CD4-positive, alpha-beta T cell treated with Interleukin-2 at 100 ng/mL for 4 hours (primary cell): ENCODE data around the gene RBP2.

Experiments
- DNase-seq: peaks from one replicate; pipeline ENCODE4 v3.0.0-alpha.2; 2020; ENCODE audit warnings: low spot score

The RBP2 gene

DNA sequence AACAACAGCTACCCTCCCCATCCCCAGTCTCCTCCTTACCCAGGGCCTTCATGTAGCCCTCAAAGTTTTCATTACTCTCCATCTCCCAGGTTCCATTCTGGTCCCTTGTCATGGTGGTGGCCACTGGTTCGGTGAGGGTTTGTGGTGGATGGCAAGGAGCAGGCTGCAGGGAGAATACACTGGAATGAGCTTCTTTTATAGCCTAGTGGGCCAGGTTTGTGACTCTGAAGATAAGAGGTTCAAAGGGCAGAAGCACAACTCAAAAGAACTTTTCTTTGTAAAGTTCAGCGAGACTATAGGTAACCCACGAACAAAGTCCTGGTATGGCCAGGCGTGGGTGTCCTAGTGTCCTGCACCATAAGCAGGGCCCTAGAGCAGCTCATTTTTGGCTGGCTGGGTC, at the start of gene RBP2:
Gene RBP2, minus strand, starts transcription at position 169 of the 400 bp plus-strand sequence. Its CDS starts 57 bp downstream, at position 112.
- DNase-seq, result no peak

DNA sequence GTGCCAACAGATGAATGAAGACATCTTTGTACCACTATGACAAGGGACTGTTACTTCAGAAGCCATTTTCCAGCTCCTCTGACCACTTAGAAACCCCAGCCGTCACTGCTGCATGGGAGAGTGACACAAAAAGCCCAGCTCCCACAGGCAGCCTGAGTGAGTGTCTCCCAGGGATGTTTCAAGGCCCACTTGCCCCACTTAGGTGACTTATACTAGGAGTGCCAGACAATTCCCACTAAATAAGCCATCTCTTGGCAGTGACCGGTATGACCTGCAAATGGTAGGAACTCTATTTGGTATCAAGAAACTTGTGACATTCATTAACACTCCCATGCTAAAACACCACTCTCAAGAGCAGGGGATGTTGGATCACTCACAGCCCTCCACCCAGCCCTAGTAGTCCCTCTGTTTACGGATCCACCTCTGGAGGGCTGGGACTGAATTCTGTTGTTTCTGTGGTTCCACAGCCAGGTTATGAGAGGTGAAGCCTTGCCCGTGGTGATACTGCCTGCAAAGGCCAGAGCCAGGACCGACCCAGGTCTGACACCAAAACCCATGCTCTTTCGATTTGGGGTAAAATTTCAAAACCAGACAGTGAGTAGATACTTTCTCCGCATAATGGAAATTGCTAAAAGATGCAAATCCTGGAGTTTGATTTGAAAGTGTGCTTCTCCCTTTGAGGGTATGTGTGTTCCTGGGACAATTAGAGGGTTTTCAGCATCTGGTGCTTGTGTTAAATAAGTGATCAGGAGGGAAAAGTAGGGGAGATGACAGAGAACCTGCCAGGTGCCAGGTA, 48.7 kb upstream of the RBP2 start:
- no peak for DNase-seq

DNA sequence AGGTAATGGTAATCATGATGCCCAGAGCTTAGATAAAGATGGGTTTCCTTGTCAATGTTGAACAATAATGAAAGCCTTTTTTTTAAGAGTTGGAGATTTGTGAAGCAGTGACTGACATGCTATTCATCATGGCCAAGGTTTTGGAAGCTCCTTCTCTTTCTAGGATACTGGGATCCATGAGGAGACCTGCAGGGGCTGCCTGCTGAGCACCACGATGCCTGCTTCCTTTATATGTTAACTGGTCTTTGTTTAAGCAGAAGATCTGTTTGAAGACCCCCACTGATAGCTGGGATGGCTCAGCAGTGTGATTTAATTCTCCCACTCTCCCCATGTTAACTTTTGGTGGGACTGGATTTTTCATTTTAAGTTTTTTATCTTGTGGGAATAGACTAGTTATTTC, 47.4 kb upstream of the RBP2 start:
- no peak for DNase-seq

DNA sequence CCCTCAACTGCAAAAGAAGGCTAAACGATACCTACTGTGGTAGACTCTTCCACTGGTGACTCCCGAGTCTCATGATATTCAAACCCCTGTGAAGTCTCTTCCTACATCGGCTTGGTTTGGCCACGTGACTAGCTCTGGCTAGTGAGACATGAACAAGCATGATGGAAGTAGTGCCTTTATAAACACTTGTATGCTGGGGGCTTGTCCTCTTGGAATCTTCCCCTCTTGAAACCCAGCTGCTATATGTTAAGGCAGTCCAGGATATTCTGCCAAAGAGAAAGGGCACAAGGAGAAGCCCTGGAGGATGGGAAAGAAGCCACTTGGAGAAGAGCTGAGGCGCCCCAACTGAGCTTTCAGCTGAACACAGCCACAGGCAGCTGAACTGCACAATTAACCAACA, 46.9 kb upstream of the RBP2 start:
- no peak for DNase-seq

DNA sequence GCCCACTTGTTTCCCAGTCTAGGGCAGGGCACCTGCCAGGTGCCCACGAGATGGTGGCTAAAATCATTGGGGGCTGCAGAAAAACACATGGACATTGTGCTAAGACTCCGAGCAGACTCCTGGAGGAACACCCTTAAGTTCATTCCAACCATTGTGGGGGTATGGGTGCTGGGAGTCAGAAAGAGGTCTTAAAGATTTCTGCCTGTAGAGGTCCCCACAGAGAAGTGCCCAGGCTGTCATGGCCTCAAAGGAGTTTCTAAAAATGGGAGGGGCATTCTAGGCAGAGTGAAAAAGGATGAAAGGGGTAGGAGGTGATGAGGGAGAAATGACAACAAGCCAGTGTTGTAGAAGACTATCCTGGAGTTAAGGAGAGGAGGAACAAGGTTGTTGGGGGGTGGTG, 46.1 kb upstream of the RBP2 start:
- no peak for DNase-seq

DNA sequence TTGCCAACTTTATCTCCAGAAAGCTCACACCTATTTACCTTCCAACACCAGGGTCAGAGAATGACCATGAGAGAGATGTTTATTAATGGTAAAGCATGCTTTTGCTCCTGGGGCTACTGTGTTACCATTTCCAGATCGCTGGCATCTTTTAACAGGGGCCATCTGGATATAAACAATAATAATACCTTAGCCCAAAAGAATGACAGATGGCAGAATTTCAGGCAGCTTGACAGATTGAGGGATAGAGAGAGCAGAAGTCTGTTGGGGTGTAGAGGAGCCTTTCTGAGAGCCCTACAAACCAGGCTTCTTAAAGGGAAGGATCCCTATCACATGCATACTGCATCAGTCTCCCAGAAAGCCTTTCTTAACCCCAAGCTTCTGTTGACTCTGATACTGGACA, 45.5 kb upstream of the RBP2 start:
- DNase-seq, result no peak

DNA sequence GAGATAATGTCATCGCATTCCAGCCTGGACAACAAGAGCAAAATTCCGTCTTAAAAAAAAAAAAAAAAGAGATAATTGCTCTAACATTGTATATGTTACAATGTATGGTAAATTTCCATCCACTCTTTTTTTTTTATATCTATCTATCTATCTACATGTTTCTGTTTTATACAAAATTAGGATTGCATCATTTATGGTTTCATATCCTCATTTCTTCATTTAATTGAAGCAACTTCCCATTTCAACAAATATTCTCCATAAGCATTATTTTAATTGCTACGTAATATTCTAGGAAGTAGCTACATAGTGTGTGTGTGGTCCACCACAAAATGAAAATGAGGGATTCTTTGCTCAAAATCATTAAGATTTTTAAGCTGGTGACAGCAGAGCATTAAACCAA, 44.8 kb upstream of the RBP2 start:
- DNase-seq, result no peak

DNA sequence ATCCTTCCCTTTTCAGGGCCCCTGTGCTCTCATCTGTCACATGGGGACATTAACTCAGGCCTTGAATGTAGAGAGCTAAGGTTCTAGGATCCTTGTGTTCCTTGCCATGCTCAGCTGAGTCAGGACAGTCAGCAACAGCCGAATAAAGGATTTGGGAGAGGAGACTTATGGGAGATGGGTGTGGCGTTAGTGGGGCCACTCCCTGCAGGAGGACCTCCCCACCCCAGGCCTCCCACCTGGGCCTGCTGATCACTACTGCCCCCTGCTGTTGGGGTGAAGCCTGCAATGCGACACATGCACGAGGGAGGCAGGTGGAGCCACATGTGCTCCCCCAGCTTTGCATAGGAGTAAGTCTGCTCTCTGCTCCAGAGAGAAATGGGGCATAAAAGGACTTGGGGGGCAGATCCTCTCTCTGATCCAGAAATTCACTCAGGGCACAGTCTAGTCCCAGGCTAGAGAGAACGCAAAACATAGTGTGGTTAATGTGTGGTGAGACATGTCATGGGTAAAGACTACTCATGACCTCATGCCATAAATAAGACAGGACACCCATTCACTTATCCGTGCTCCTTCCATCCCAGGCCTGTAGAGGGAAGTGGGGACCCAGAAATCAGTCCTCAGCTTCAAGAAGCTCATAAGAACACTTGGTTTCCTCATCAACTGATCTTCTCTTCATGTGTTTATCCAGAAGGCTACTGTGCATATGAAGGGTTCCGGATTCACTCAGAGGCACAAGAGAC, 43.9 kb upstream of the RBP2 start:
- no peak for DNase-seq

DNA sequence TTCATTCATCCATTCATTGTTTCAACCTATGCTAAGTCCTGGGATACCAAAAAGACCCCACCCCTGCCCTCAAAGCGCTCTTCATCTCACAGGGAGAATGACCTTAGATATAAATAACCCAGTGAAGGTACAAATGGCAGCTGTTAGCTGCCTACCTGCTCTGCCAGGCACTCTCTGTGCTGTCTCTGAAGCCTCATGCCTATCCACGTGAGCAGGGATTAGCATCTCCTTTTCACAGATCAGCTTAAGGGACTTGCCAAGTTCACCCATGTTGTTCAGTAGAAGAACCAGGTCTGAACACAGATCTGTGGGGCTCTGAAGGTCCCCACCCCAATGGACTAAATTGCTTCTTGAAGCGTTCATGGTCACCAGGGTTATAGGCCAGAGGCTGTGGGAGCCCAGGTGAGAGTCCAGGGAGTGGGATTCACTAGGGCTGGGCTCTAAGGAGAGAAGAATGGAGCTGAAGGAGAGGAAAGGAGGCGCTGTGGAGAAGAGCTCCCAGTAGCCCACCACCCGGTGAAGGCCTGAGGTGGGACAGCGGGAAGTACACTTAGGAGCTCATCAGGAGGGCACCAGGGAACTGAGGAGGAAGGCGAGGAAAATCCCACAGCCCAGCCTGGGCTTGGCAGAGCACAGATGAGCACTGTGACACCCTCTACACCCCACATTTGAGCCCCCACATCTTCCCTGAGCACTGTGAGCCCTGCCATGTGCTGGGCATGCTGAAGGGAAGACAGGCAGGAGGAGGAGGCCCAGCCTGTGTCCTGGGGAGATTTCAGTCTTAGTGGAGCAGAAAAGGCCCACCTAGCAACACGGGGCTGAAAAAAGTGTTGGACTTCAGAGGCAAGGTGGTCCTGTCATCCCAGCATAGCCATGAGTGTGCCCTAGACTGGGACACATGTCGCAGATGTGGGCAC, 42.9 kb upstream of the RBP2 start:
- DNase-seq, result no peak

DNA sequence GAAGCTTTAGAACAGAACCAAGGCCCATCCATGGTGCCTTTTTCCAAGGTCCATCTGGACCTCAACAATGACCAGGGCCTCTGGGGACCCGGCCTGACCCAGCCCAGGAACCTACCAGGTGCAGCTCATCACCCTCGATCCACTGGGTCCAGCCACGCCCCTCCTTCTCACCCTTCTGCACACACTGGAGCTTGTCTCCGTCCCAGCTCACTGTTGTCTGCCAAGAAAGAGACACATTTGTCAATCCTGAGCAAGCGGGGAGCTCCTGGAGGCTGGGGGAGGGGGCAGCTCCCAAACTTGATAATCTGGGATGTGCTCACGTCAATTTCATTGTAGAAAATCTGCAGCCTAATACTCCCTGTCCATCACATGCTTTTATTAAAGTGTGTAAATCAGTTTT, 42.0 kb upstream of the RBP2 start:
- DNase-seq, result no peak

DNA sequence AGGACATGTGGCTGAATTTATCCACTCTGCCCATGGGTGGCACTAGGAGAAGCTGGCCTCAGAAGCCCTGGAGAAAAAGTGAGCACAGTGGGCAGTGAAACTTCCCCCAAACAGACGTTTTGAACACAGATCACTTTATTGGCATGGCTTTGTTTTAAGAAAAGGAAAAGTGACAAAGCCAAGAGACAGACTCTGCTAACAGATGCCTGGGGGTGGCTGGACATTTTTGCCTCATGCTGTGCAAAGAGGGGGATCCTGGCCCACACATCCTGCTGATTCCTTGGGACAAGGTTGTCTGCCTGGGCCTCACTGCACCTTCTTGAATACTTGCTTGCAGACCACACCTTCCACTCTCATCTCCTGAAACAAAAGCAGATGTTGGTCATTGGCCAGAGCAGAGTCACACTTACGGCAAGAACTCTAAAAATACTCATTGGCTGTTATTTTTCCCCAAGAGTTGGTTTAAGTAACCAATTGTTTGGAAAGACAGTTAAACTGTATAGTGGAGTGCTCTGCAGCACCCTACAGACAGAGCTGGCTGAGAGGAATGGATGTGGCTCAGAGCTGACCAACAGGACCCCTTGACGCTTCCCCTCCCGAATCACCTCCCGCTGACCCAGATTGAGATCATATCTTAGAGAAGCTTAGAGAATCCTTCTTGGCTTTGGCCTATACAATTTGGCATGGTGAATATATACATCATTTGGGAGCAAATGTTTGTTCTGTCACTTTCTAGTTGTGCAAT, 41.2 kb upstream of the RBP2 start:
- DNase-seq, result no peak

DNA sequence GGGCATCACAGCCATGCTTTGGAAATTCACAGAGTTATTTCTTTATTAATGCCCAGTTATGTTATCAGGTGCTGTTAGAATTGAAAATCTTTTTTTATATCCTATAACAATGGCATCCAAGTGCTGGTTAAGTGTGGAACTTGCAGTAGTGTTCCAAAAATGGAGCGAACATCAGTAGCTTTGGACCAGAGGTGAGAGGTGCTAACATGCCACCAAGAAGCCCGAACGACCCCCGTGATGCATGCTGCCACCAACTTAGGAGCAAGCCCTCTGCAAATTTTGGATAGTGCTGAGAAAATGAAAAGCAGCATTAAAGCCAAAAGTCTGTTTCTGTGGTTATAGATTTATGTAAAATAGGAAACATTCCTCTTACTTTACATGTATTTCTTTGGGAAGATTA, 38.4 kb upstream of the RBP2 start:
- DNase-seq, result no peak

DNA sequence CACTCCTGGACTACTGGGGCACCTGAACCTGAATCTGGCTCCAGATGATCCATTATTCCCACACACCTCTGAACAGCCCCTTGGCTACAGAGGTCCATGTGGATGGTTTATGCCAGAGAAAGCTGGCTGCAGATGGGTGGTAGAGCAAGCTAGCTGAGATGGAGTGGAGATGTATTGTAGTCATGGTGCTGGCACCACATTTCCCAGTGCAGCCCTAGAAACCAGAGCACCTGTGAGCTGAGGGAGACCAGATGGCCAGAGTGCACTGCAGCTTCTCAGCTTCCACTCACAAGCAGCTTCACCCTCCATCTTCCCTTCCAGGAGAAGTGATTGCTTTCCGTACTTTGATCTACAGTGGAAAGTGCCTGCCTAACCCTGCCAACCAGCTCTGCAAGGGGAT, 33.3 kb upstream of the RBP2 start:
- DNase-seq, result no peak

DNA sequence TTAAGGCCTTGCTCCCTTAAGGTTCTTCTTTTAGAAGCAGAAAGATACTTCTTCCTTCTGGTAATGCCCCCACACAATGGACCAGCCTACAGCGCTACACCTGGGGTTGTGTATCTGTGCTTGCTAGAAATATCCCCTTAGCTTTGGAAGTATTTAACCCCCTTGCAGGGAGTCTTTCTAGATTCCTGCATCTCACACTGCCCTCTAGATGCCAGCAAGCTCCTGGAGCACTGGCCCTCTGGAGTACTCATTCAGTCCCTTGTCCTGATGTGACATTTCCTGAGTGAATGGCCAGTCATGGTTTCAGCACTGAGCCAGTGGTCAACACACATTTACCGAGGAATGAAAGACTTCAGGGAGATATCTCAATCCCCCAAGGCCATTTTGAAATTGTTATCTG, 30.4 kb upstream of the RBP2 start:
- DNase-seq, result no peak

DNA sequence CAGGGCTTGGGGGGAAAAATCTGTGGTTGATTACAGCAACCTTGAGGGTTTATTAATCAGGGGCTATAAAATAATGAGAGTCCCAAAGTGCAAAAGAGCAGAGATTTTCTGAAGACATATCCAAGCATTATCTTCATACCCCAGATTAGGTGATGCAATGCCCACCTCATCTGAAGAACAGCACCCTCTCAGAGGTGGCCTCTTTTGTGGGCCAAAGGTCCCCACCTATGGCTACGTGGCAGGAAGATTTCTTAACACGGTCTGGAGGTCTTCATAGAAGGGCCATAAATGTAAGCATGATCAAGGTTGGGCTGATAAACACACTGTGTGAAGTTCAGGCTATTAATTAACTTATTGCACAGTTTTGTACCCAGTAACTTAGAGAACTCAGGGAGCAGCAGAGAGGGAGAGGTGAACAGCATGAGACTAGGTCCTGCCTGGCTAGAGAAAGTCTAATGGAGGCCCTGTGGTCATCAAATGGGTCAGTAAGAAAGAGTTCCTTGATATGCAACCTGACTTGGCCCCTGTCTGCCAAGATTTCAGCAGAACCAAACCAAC, 29.6 kb upstream of the RBP2 start:
- no peak for DNase-seq

DNA sequence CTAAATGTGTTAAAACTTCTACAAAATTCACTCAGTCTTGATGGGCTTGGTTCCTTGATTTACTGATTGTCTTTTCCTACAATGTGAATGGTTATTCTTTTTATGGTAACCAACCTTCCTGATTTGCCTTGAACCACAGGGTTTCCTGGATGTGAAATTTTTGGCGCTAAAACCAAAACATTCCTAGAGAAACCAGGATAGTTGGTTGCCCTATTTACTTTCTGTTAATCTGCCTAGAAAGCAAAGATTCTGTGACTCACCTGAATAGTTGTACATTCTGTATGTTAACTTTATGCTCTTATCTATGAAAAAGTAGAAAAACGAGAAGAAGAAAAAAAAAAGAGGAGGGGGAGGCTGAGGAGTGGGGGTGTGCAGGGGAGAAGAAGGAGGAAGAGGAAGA, 23.2 kb upstream of the RBP2 start:
- DNase-seq, result no peak

DNA sequence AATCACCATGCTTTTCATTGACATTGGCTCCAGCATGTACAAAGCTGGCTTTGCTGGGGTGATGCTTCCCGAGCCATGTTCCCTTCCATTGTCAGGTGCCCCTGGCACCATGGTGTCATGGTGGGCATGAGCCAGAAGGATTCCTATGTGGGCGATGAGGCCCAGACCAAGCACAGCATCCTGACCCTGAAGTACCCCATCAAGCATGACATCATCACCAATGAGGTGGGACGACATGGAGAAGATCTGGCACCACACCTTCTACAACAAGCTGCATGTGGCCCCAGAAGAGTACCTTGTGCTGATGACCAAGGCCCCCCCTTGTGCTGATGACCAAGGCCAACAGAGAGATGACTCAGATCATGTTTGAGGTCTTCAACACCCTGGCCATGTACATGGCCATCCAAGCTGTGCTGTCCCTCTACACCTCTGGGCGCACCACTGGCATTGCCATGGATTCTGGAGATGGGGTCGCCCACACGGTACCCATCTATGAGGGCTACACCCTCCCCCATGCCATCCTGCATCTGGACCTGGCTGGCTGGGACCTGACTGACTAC, 17.6 kb upstream of the RBP2 start:
- no peak for DNase-seq

DNA sequence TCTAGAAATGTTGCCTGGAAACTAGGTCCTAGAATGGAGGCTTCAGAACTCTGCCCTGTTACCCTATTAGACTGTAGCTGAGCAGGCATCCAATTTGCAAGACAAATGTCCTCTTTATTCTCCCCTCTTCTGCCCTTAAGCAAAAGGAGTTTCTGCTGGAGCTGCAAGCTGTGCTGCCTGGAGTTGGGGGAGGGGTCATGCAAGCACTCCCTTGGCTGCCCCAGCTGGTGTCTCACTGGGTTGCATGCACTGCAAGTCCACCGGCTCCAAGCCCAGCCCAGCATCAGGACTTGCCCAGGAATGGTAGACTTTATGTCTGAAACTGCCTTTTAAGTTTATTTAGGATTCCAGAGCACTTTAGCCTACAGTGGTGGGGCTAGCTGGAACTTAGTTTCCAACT, 15.7 kb upstream of the RBP2 start:
- DNase-seq, result no peak

DNA sequence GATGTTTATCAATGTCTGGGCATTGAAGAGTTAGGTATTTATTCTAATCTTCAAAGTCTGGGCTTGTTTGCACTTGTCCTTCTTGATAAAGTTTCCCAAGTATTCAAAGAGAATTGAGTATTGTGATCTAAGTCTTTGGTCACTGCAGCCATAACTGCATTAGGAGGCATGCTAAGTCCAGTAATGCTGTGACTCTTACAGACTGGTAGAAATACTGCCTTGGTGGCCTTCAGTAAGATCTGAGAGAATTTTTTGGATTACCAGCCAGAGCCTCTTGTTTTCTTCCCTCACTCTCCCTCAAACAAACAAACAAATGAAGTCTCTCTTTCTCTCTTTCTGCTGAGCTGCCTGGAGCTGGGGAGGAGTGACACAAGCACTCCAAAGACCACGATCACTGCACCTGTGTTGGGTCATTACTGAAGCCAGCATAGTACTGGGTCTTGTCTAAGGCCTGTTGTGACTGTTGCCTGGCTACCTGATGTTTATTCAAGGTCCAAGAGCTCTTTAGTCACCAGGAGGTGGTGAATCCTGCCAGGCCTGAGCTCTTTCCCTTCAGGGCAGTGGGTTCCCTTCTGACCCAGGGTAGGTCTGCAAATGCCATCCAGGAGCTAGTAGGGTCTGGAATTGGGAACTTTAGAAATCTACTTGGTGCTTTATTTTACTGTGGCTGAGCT, 14.8 kb upstream of the RBP2 start:
- DNase-seq, result no peak

DNA sequence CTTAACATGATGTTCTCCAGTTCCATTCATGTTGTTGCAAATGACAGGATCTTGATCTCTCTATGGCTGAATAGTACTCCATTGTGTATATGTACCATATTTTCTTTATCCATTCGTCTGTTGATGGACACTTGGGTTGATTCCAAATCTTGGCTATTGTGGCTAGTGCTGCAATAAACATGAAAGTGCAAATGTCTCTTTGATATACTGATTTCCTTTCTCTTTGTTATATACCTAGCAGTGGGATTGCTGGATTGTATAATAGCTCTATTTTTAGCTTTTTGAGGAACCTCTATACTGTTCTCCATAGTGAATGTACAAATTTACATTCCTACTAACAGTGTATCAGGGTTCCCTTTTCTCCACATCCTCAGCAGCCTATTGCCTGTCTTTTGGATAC, 5.9 kb upstream of the RBP2 start:
- no peak for DNase-seq

DNA sequence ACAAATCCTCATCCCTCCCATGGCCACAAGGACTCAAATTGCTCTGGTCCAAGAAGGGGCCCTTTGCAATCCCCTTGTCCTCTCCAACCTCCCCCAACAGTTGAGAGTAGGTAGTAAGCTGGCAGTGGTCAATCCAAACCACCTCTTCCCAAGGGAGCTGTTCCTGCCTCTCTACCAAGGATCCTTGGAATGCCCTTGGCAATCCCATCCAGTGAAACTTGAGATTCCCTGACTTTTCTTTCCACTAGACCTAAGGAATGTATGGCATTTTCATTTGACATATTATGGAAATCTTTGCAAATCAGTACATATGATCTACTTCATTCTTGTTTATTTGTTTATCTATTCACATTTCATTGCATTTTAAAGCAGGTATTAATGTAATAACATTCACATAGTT, 4.8 kb upstream of the RBP2 start:
- no peak for DNase-seq
